GM12891 (cell line): ENCODE results near the gene POGZ.
"Not testable (repeated sequence)": the region's sequence is repeated elsewhere in the genome, so short reads cannot be mapped to it uniquely, and the experiment has no call there.

Source experiments
- DNase-seq: peaks from one replicate; pipeline ENCODE4 v3.0.0; 2011; ENCODE audit warnings: low spot score; ENCODE audit not compliant: insufficient read length
- FAIRE-seq: peaks from 2 replicates; lab custom pipeline; 2011; peaks lifted over from hg19 to GRCh38; lab: Jason Lieb, UNC
- PAX5 ChIP-seq: IDR thresholded peaks from 2 replicates; pipeline ENCODE4 v1.6.1; 2011; ENCODE audit warnings: low read length, moderate library complexity, mild to moderate bottlenecking; ENCODE audit not compliant: insufficient read depth, severe bottlenecking
- POLR2A ChIP-seq: IDR thresholded peaks from 2 replicates; pipeline ENCODE4 v1.6.1; 2011; ENCODE audit warnings: low read depth, low read length, control low read depth
- POLR2AphosphoS5 ChIP-seq: IDR thresholded peaks from 2 replicates; pipeline ENCODE4 v1.6.1; 2011; ENCODE audit warnings: low read depth, low read length, control low read depth
- POU2F2 ChIP-seq: IDR thresholded peaks from 2 replicates; pipeline ENCODE4 v1.6.1; 2011; ENCODE audit warnings: low read depth, mild to moderate bottlenecking, control low read depth, low read length, moderate library complexity
- SPI1 ChIP-seq: IDR thresholded peaks from 2 replicates; pipeline ENCODE4 v1.6.1; 2011; ENCODE audit warnings: low read depth, low read length, control low read depth
- TAF1 ChIP-seq: IDR thresholded peaks from 2 replicates; pipeline ENCODE4 v1.6.1; 2011; ENCODE audit warnings: low read depth, low read length, control low read depth

Gene POGZ

GRCh38 chr1:151457911-151458801, 1.1 kb downstream of the POGZ start:
- FAIRE-seq = peak; percentile 72
- no peak for DNase-seq
- TF ChIP-seq POLR2AphosphoS5 = no peak
- TF ChIP-seq SPI1 = no peak
- TF ChIP-seq POU2F2 = no peak
- TF ChIP-seq POLR2A = no peak
- TF ChIP-seq PAX5 = no peak
- TF ChIP-seq TAF1 = no peak

GRCh38 chr1:151455966-151456365, 3.3 kb downstream of the POGZ start:
- DNase-seq (no peak), FAIRE-seq (no peak)
- TF ChIP-seq TAF1 (no peak), POLR2A (no peak), PAX5 (no peak), POU2F2 (no peak), SPI1 (no peak), POLR2AphosphoS5 (no peak)

- no peak for DNase-seq
- FAIRE-seq = no peak
- TF ChIP-seq PAX5 (no peak), POLR2AphosphoS5 (no peak), POLR2A (no peak), TAF1 (no peak), POU2F2 (no peak), SPI1 (no peak)
Measured at GRCh38 chr1:151455231-151455630, 4.1 kb downstream of the POGZ start.

GRCh38 chr1:151447696-151448095, 11.6 kb downstream of the POGZ start:
- TF ChIP-seq PAX5 (no peak), POLR2AphosphoS5 (no peak), POU2F2 (no peak), POLR2A (no peak), TAF1 (no peak), SPI1 (no peak)
- no peak for DNase-seq
- FAIRE-seq = no peak

- no peak for FAIRE-seq
Measured at GRCh38 chr1:151444783-151445177, 14.5 kb downstream of the POGZ start.

GRCh38 chr1:151443846-151444782, 15.2 kb downstream of the POGZ start:
- FAIRE-seq (peak; percentile 92), DNase-seq (no peak)
- TF ChIP-seq POLR2A = no peak
- peak; percentile 16; the same call in 1 of the 2 replicates for TF ChIP-seq SPI1

More at GRCh38 chr1:151444783-151445177, 14.5 kb downstream of the POGZ start:
- no peak for DNase-seq
- TF ChIP-seq POLR2AphosphoS5 (no peak), POU2F2 (no peak), SPI1 (no peak)

- FAIRE-seq, DNase-seq: not testable (repeated sequence)
Measured at GRCh38 chr1:151437396-151437795, 21.9 kb downstream of the POGZ start.

GRCh38 chr1:151436985-151437384, 22.3 kb downstream of the POGZ start:
- TF ChIP-seq POLR2A (no peak), TAF1 (no peak), PAX5 (no peak), SPI1 (no peak), POU2F2 (no peak), POLR2AphosphoS5 (no peak)
- DNase-seq (no peak), FAIRE-seq (no peak)

- DNase-seq (no peak), FAIRE-seq (no peak)
- TF ChIP-seq TAF1 (no peak), POLR2AphosphoS5 (no peak), POU2F2 (no peak), SPI1 (no peak), POLR2A (no peak), PAX5 (no peak)
Measured at GRCh38 chr1:151435174-151435573, 24.1 kb downstream of the POGZ start.

GRCh38 chr1:151433827-151434226, 25.5 kb downstream of the POGZ start:
- not testable (repeated sequence) for DNase-seq, FAIRE-seq
